HL-60/S4 treated with phorbol 12-myristate 13-acetate at 8.2 ng/mL for 4 days and 3 days (cell line): ENCODE data around the gene SPIRE2.
"Not testable (repeated sequence)": the region's sequence is repeated elsewhere in the genome, so short reads cannot be mapped to it uniquely, and the experiment has no call there.

Experiments
- in situ Hi-C: fragments of 300-500 bp; cut with MboI; formaldehyde crosslinking; loops from 2 replicates; pipeline ENCODE4 v1.15.0; 2022; ENCODE audit warnings: low sequenced_read_pairs

SPIRE2 gene

GRCh38 chr16:89806589-89807193, 21.6 kb upstream of the SPIRE2 start:
- in situ Hi-C loops = not testable (repeated sequence)

- in situ Hi-C loops = no loop called here
Measured at GRCh38 chr16:89808475-89808874, 19.8 kb upstream of the SPIRE2 start.

GRCh38 chr16:89811321-89811720, 17.0 kb upstream of the SPIRE2 start:
- in situ Hi-C loops = no loop called here

- in situ Hi-C loops = no loop called here
Measured at GRCh38 chr16:89815639-89816348, 12.5 kb upstream of the SPIRE2 start.

- in situ Hi-C loops = not testable (repeated sequence)
Measured at GRCh38 chr16:89818851-89819403, 9.3 kb upstream of the SPIRE2 start.

- in situ Hi-C loops = not testable (repeated sequence)
Measured at GRCh38 chr16:89819448-89819847, 8.8 kb upstream of the SPIRE2 start.

GRCh38 chr16:89821438-89822187, 6.7 kb upstream of the SPIRE2 start:
- in situ Hi-C loops = no loop called here

GRCh38 chr16:89822188-89823086, 5.8 kb upstream of the SPIRE2 start:
- in situ Hi-C loops = no loop called here

GRCh38 chr16:89823087-89823823, 5.0 kb upstream of the SPIRE2 start:
- in situ Hi-C loops = no loop called here

GRCh38 chr16:89823824-89824148, 4.5 kb upstream of the SPIRE2 start:
- in situ Hi-C loops = not testable (repeated sequence)

GRCh38 chr16:89826531-89827382, 1.5 kb upstream of the SPIRE2 start:
- in situ Hi-C loops = no loop called here

GRCh38 chr16:89827383-89828198, 684 bp upstream of the SPIRE2 start:
- in situ Hi-C loops = no loop called here

- in situ Hi-C loops = no loop called here
Measured at GRCh38 chr16:89828870-89829629, 775 bp downstream of the SPIRE2 start.

GRCh38 chr16:89829630-89830437, 1.6 kb downstream of the SPIRE2 start:
- in situ Hi-C loops = no loop called here

- in situ Hi-C loops = no loop called here
Measured at GRCh38 chr16:89831810-89832328, 3.6 kb downstream of the SPIRE2 start.

- in situ Hi-C loops = not testable (repeated sequence)
Measured at GRCh38 chr16:89833664-89834363, 5.5 kb downstream of the SPIRE2 start.
